ENCODE results near the gene KCNJ14. TPM values are rescaled to one million over a fixed set of nuclear protein-coding genes. Genes with fewer than 3 reads are reported as not detected.

Gene KCNJ14
- total and polyA plus RNA-seq, 7 experiments from 2014 or later = 0.05 to 3.9 (median 2.1) TPM

DNA sequence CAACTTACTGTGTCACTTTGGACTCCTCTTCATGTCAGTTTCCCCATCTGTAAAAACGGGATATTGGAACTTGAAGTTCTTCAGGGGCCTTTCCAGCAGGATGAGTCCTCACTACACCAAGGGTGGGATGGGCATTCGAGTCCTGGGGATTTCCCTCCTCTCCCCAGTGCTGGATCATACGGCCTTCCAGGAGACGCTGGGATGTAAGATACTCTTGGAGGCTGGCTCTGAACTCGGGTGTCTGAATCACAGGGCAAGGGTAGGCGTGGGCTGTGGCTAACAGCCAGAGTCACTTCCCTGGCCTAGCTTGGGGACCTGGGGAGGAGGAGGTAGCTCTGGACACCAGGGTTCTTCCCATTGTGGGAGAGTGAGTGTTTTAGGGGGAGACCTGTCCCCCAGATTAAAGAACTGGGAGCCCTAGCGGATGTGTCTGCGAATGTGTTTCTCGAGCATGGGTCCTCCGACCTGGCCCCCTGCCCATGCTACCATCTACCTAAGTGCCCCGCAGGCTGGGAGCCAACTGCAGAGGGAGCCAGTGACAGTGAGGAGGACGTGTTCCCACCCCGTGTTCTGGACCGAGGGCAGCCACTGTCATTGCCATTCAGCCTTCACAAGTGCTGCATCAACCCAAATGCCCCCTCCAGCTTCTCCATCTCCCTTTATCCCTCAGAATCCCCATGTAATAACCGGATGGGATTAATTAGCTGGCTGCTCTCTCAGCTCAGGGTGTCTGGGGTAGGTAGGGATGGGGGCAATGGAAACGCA is 11.4 kb downstream of the KCNJ14 start:
- Histone ChIP-seq H3K27me3 (ENCODE audit: control insufficient read depth in 2 of 2, insufficient read depth in 2 of 2, low read length in 2 of 2) (no peaks in the 10 kb centered on the region), H3K27ac (ENCODE audit: low read depth, low read length) (no peak overlapping the region), H3K36me3 (ENCODE audit: control insufficient read depth in 2 of 3, insufficient read depth in 3 of 3, low read length in 3 of 3) (peaks cover 0 to 24% (median 0%) of the 10 kb centered on the region in 3 experiments), H3K9me3 (ENCODE audit: control insufficient read depth in 2 of 3, low read length in 3 of 3) (no peaks in the 10 kb centered on the region), H3K4me1 (ENCODE audit: control insufficient read depth in 2 of 2, insufficient read depth in 2 of 2, low read length in 2 of 2) (peaks cover 7 to 15% of the 10 kb centered on the region in 2 donors), H3K4me3 (ENCODE audit: low read length) (no peak overlapping the region)
- Mint-ChIP-seq H3K4me3 (no peak overlapping the region), H3K27ac (no peak overlapping the region), H3K4me1 (peaks cover 0 to 31% (median 18%) of the 10 kb centered on the region in 7 donors), H3K36me3 (peaks cover 0 to 11% (median 4%) of the 10 kb centered on the region in 5 donors), H3K9me3 (no peaks in the 10 kb centered on the region), H3K27me3 (no peaks in the 10 kb centered on the region)
- intact Hi-C loops (cut with micrococcal nuclease) = loop anchor here (5.0 kb wide), 3 partner anchors 64 to 1176 kb away; partner anchors contain the start of genes RRAS (in 1 of the 2) and SCAF1 (in 1 of the 2)
- DNase-seq (no peak), ATAC-seq (no peak)
- CTCF ChIA-PET = interaction anchor here (0.7 to 2.1 kb wide), 2 partner anchors 23 to 141 kb away, joined by 3 to 7 read pairs; partner anchors contain the start of gene EMP3
- POLR2A ChIA-PET = no interaction called here

DNA sequence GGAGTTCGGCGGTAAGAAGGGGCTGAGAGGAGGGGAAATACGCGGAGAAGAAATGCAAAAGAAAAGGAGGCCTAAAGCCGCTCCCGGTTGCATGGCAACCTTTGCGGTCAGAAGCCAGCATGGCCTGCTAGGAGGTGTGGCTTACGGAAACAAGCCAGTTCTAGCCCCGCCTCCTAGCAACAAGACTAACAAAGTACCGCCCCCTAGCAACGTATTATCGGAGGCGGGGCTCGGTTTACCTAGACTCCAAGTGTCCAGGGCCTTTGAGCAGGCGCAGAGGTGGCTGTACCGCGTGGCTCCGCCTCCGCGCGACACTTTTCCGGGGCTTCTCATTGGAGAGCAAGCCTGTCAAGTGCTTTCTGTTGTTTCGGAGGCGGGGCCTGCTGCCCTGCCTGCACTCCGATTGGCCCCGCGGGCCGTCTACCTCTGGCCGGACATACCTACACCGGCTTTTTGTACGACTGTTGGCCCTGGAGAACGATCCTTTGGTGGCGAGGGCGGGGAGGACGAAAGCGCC is 13.5 kb downstream of the KCNJ14 start:
- Histone ChIP-seq H3K4me3 (ENCODE audit: low read length) (peak overlapping the region; percentile 93), H3K27ac (ENCODE audit: low read depth, low read length) (peak overlapping the region; percentile 86), H3K4me1 (ENCODE audit: control insufficient read depth in 2 of 2, insufficient read depth in 2 of 2, low read length in 2 of 2) (peaks cover 7 to 15% of the 10 kb centered on the region in 2 donors), H3K27me3 (ENCODE audit: control insufficient read depth in 2 of 2, insufficient read depth in 2 of 2, low read length in 2 of 2) (no peaks in the 10 kb centered on the region), H3K9me3 (ENCODE audit: control insufficient read depth in 2 of 3, low read length in 3 of 3) (no peaks in the 10 kb centered on the region), H3K36me3 (ENCODE audit: control insufficient read depth in 2 of 3, insufficient read depth in 3 of 3, low read length in 3 of 3) (peaks cover 0 to 43% (median 3%) of the 10 kb centered on the region in 3 experiments)
- intact Hi-C loops (cut with micrococcal nuclease) = loop anchor here (1.0 to 5.0 kb wide), 21 partner anchors 11 to 1408 kb away; partner anchors contain the start of genes DBP (in 2 of the 2), GRWD1 (in 2 of the 2), LMTK3 (in 2 of the 2) and RPL18 (in 2 of the 2)
- Mint-ChIP-seq H3K27me3 (no peaks in the 10 kb centered on the region), H3K4me3 (peak overlapping the region; percentile 81 to 96 (median 92)), H3K4me1 (peaks cover 0 to 30% (median 18%) of the 10 kb centered on the region in 7 donors), H3K36me3 (peaks cover 2 to 6% (median 4%) of the 10 kb centered on the region in 5 donors), H3K27ac (peak overlapping the region; percentile 85 to 96 (median 90)), H3K9me3 (no peaks in the 10 kb centered on the region)
- DNase-seq = peak; percentile 93 to 100 (median 100)
- ATAC-seq = peak; percentile 93
- ChIA-PET CTCF (no interaction called here), POLR2A (interaction anchor here (0.6 to 0.9 kb wide), 2 partner anchors 23 to 36 kb away, joined by 3 read pairs; no protein-coding TSS in a partner anchor)

DNA sequence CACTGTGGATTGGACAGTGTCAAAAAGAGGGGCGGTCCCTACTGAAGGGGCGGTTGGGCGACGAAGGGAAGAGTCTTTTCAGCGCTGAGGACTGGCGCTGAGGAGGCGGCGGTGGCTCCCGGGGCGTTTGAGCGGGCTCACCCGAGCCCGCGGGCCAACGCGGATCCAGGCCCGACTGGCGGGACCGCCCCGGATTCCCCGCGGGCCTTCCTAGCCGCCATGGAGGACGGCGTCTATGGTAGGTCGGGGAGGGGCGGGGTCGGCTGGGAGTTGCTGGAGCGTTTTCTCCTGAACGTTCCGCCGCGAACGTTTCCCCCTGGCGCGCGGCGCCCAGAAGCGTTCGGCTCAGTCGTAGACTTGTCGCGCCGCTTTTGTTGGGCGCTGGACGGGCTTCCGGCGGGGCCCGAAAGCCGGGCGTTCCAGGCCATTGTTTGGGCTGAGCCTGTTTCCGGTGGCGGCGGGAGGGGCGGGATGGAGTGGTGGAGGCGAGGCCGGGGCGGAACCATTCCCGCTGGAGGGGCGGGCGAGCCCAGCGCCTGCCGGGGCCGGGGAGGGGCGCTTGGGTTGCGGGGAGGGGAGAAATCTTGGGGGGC is 14.0 kb downstream of the KCNJ14 start, which contains the start of gene CYTH2:
TSS of gene CYTH2 (plus strand) at position 81 of the 593 bp plus-strand sequence. CDS start at position 220, 139 bp downstream.
- H3K27me3 ChIP-seq (ENCODE audit: control insufficient read depth in 2 of 2, insufficient read depth in 2 of 2, low read length in 2 of 2) = no peaks in the 10 kb centered on the region
- H3K9me3 ChIP-seq (ENCODE audit: control insufficient read depth in 2 of 3, low read length in 3 of 3) = no peaks in the 10 kb centered on the region
- POLR2A ChIA-PET = interaction anchor here (0.6 to 2.2 kb wide), 5 partner anchors 11 to 149 kb away, joined by 3 to 15 read pairs (median 4); partner anchors contain the start of gene GRWD1
- H3K4me1 ChIP-seq (ENCODE audit: control insufficient read depth in 2 of 2, insufficient read depth in 2 of 2, low read length in 2 of 2) = peaks cover 7 to 15% of the 10 kb centered on the region in 2 donors
- H3K4me3 ChIP-seq (ENCODE audit: low read length) = peak within 1 kb of the TSS; percentile 93
- Mint-ChIP-seq H3K4me3 (peak within 1 kb of the TSS; percentile 81 to 96 (median 92)), H3K27me3 (no peaks in the 10 kb centered on the region), H3K4me1 (peaks cover 0 to 32% (median 18%) of the 10 kb centered on the region in 7 donors), H3K9me3 (no peaks in the 10 kb centered on the region), H3K27ac (peak within 1 kb of the TSS; percentile 85 to 96 (median 90)), H3K36me3 (peaks cover 4 to 6% (median 4%) of the 10 kb centered on the region in 5 donors)
- intact Hi-C loops (cut with micrococcal nuclease) = loop anchor here (1.0 to 5.0 kb wide), 19 partner anchors 11 to 1407 kb away; partner anchors contain the start of genes GRWD1 (in 2 of the 2), RPL18 (in 2 of the 2), SPHK2 (in 2 of the 2) and AKT1S1 (in 1 of the 2)
- H3K27ac ChIP-seq (ENCODE audit: low read depth, low read length) = peak within 1 kb of the TSS; percentile 86
- DNase-seq = peak in 1 of 9 donors; percentile 81
- no peak for ATAC-seq
- peaks cover 0 to 49% (median 3%) of the 10 kb centered on the region in 3 experiments for H3K36me3 ChIP-seq (ENCODE audit: control insufficient read depth in 2 of 3, insufficient read depth in 3 of 3, low read length in 3 of 3)
- CTCF ChIA-PET = interaction anchor here (1.6 kb wide), 1 partner anchor 21 kb away, joined by 13 read pairs; no protein-coding TSS in a partner anchor

DNA sequence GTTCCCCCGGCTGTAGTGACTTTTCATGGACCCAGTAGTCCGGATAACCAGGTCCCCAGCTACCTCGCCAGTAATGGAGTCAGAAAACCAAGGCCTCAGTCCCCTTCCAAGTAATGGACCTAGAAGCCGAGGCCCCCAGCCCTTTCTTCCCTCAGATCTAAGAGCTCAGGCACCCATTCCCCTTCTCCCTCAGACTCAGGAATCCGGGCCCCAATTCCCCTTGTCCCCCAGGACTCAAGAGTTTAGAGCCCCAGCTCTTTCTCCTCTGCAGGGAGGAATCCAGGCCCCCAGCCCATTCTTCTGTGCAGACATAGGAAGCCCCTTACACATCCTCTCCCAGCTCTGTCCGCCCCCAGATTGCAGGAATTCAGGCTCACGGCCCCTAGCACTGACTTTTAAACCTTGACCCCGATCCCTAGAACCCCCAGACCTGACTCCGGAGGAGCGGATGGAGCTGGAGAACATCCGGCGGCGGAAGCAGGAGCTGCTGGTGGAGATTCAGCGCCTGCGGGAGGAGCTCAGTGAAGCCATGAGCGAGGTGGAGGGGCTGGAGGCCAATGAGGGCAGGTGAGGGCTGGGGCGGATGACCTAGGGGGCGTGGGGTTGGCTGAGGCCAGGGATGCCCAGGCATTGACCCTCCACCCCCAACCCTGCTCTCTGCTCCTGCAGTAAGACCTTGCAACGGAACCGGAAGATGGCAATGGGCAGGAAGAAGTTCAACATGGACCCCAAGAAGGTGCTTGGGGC is 14.7 kb downstream of the KCNJ14 start:
- Mint-ChIP-seq H3K27me3 (no peaks in the 10 kb centered on the region), H3K27ac (peak overlapping the region in 7 of 9 donors; percentile 55 to 83 (median 75)), H3K9me3 (no peaks in the 10 kb centered on the region), H3K4me1 (peaks cover 0 to 34% (median 19%) of the 10 kb centered on the region in 7 donors), H3K4me3 (peak overlapping the region; percentile 81 to 95 (median 91)), H3K36me3 (peaks cover 4 to 8% (median 4%) of the 10 kb centered on the region in 5 donors)
- peak overlapping the region; percentile 93 for H3K4me3 ChIP-seq (ENCODE audit: low read length)
- peak overlapping the region; percentile 86 for H3K27ac ChIP-seq (ENCODE audit: low read depth, low read length)
- peaks cover 0 to 56% (median 3%) of the 10 kb centered on the region in 3 experiments for H3K36me3 ChIP-seq (ENCODE audit: control insufficient read depth in 2 of 3, insufficient read depth in 3 of 3, low read length in 3 of 3)
- intact Hi-C loops (cut with micrococcal nuclease) = loop anchor here (1.0 to 5.0 kb wide), 19 partner anchors 10 to 1407 kb away; partner anchors contain the start of genes GRWD1 (in 2 of the 2), RPL18 (in 2 of the 2), SPHK2 (in 2 of the 2) and AKT1S1 (in 1 of the 2)
- H3K27me3 ChIP-seq (ENCODE audit: control insufficient read depth in 2 of 2, insufficient read depth in 2 of 2, low read length in 2 of 2) = no peaks in the 10 kb centered on the region
- no peaks in the 10 kb centered on the region for H3K9me3 ChIP-seq (ENCODE audit: control insufficient read depth in 2 of 3, low read length in 3 of 3)
- H3K4me1 ChIP-seq (ENCODE audit: control insufficient read depth in 2 of 2, insufficient read depth in 2 of 2, low read length in 2 of 2) = peaks cover 7 to 15% of the 10 kb centered on the region in 2 donors
- DNase-seq (no peak), ATAC-seq (no peak)
- POLR2A ChIA-PET = interaction anchor here (0.6 to 2.2 kb wide), 5 partner anchors 10 to 148 kb away, joined by 3 to 15 read pairs (median 4); partner anchors contain the start of gene GRWD1
- CTCF ChIA-PET = interaction anchor here (0.6 to 1.6 kb wide), 2 partner anchors 20 to 331 kb away, joined by 3 to 13 read pairs; no protein-coding TSS in a partner anchor

DNA sequence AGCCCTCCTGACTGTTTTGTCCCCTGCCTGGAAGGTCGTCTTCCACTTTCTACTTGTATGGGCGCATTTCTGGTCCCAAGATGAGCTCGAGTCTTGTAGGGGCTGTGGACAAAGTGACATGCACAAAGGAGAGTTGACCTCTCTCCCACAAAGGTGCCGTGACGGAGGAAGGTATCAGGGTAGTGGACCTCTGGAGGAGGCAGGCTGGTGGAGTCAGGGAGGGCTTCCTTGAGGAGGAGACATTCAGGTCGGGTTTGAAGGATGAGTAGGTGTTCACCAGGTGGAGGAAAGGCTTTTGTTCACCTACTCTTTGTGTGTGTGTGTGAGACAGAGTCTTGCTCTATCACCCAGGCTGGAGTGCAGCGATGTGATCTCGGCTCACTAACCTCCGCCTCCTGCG is 15.5 kb downstream of the KCNJ14 start:
- CTCF ChIA-PET = interaction anchor here (0.6 to 1.6 kb wide), 2 partner anchors 19 to 330 kb away, joined by 3 to 13 read pairs; no protein-coding TSS in a partner anchor
- H3K27ac Mint-ChIP-seq = peak overlapping the region in 7 of 9 donors; percentile 5 to 75 (median 46)
- peaks cover 0 to 63% (median 3%) of the 10 kb centered on the region in 3 experiments for H3K36me3 ChIP-seq (ENCODE audit: control insufficient read depth in 2 of 3, insufficient read depth in 3 of 3, low read length in 3 of 3)

More for the DNA sequence above, 15.5 kb downstream of the KCNJ14 start:
- Mint-ChIP-seq H3K4me3 (peak overlapping the region; percentile 2 to 95 (median 74)), H3K36me3 (peaks cover 4 to 11% (median 4%) of the 10 kb centered on the region in 5 donors), H3K4me1 (peaks cover 0 to 34% (median 19%) of the 10 kb centered on the region in 7 donors), H3K9me3 (no peaks in the 10 kb centered on the region), H3K27me3 (no peaks in the 10 kb centered on the region)
- no peaks in the 10 kb centered on the region for H3K9me3 ChIP-seq (ENCODE audit: control insufficient read depth in 2 of 3, low read length in 3 of 3)
- no peak for DNase-seq
- ATAC-seq = no peak
- H3K4me3 ChIP-seq (ENCODE audit: low read length) = no peak overlapping the region
- POLR2A ChIA-PET = interaction anchor here (1.0 to 2.2 kb wide), 4 partner anchors 9 to 26 kb away, joined by 4 to 15 read pairs (median 4); partner anchors contain the start of gene GRWD1
- no peaks in the 10 kb centered on the region for H3K27me3 ChIP-seq (ENCODE audit: control insufficient read depth in 2 of 2, insufficient read depth in 2 of 2, low read length in 2 of 2)
- no peak overlapping the region for H3K27ac ChIP-seq (ENCODE audit: low read depth, low read length)
- intact Hi-C loops (cut with micrococcal nuclease) = no loop called here
- peaks cover 7 to 15% of the 10 kb centered on the region in 2 donors for H3K4me1 ChIP-seq (ENCODE audit: control insufficient read depth in 2 of 2, insufficient read depth in 2 of 2, low read length in 2 of 2)
